ENCODE results near the gene TMOD2.

DNA sequence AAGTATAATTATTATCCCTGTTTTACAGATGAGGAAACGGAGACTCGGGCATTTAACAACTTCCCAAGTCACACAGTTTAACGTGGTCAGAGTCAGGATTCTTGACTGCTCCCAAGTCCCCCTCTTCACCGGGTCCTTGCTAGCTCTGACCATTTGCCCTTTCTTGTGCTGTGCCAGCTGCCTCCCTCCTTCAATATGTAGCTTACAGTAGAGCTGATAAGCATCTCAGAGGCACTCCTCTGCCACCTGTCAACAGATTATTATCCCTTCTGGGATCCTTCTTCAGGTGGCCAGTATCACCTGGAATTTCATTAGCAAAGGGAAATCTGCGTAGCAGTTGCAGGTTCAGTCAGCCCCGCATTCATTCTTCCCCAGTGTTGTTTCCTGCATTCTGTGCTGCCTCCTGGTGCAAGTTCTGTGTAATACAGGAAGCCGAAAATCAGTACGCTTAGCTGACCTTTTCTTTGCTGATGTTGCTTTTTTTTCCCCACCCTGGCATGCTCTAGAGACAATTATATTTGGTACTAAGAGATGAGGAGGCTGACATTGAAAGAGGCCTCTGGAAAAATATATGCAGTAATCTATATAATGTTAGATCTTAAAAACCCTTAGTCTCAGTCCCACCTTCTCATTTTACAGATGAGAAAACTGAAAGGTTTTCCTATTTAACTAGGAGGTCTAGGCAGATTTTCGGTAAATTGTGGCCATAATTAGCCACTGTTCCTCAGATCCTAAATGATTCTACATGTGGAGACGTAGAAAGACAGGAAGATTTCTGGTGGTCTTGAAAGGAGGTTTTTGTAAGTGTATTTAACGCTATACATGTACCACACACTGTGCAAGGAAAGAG is 24.8 kb downstream of the TMOD2 start:
- no peak for TF ChIP-seq HDGF (IDR thresholded peaks at IDR 0.05; ENCODE audit: borderline replicate concordance)
- TF ChIP-seq BHLHE40 (IDR thresholded peaks at IDR 0.05; ENCODE audit: borderline replicate concordance) = no peak
- no peak for TF ChIP-seq ELF4 (IDR thresholded peaks at IDR 0.05)
- TF ChIP-seq ZNF384 (IDR thresholded peaks at IDR 0.05) = no peak
- no peak for TF ChIP-seq LEF1 (IDR thresholded peaks at IDR 0.05; ENCODE audit: borderline replicate concordance)
- TF ChIP-seq SP1 (IDR thresholded peaks at IDR 0.05) = no peak
- TF ChIP-seq FOXM1 (IDR thresholded peaks at IDR 0.05; ENCODE audit: borderline replicate concordance) = no peak
- no peak for TF ChIP-seq TARDBP (IDR thresholded peaks at IDR 0.05)
- TF ChIP-seq CTBP1 (IDR thresholded peaks at IDR 0.05; ENCODE audit: borderline replicate concordance) = no peak
- TF ChIP-seq FOXK2 (IDR thresholded peaks at IDR 0.05) = no peak
- TF ChIP-seq, protein P1, sequence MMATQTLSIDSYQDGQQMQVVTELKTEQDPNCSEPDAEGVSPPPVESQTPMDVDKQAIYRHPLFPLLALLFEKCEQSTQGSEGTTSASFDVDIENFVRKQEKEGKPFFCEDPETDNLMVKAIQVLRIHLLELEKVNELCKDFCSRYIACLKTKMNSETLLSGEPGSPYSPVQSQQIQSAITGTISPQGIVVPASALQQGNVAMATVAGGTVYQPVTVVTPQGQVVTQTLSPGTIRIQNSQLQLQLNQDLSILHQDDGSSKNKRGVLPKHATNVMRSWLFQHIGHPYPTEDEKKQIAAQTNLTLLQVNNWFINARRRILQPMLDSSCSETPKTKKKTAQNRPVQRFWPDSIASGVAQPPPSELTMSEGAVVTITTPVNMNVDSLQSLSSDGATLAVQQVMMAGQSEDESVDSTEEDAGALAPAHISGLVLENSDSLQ (IDR thresholded peaks at IDR 0.05) = no peak
- no peak for TF ChIP-seq NFRKB (IDR thresholded peaks at IDR 0.05)
- no peak for TF ChIP-seq SUZ12 (IDR thresholded peaks at IDR 0.05)

Data from HEK293T (cell line).